GM21367 (cell line): ENCODE data around the gene INKA2.

Experiments
- ATAC-seq: cut with Tn5 transposase; IDR thresholded peaks from one replicate; pipeline ENCODE4 v1.9.1; 2021; ENCODE audit not compliant: unreplicated experiment

Gene INKA2

GRCh38 chr1:111739194-111739924, at the start of gene INKA2:
INKA2 (minus strand) TSS chr1:111739395; CDS start chr1:111739242, 153 bp downstream.
- peak; percentile 80 for ATAC-seq

- ATAC-seq: no peak
These were observed 47.5 kb upstream of the INKA2 start for GRCh38 chr1:111786669-111787207.

GRCh38 chr1:111784273-111784901, 45.2 kb upstream of the INKA2 start:
- no peak for ATAC-seq

GRCh38 chr1:111779546-111779945, 40.4 kb upstream of the INKA2 start:
- ATAC-seq: no peak

- no peak for ATAC-seq
These were observed 39.4 kb upstream of the INKA2 start for GRCh38 chr1:111778541-111779051.

- ATAC-seq: no peak
These were observed 38.9 kb upstream of the INKA2 start for GRCh38 chr1:111778066-111778465.

GRCh38 chr1:111777301-111777700, 38.1 kb upstream of the INKA2 start:
- no peak for ATAC-seq

- no peak for ATAC-seq
These were observed 37.7 kb upstream of the INKA2 start for GRCh38 chr1:111776861-111777260.

- ATAC-seq: no peak
These were observed 37.2 kb upstream of the INKA2 start for GRCh38 chr1:111776391-111776790.

- ATAC-seq: no peak
These were observed 36.8 kb upstream of the INKA2 start for GRCh38 chr1:111775966-111776365.

- ATAC-seq: no peak
These were observed 31.7 kb upstream of the INKA2 start for GRCh38 chr1:111770916-111771315.

GRCh38 chr1:111769517-111770146, 30.4 kb upstream of the INKA2 start:
- no peak for ATAC-seq

GRCh38 chr1:111768625-111769024, 29.4 kb upstream of the INKA2 start:
- ATAC-seq: no peak

GRCh38 chr1:111768023-111768422, 28.8 kb upstream of the INKA2 start:
- no peak for ATAC-seq

GRCh38 chr1:111762332-111762731, 23.1 kb upstream of the INKA2 start:
- ATAC-seq: no peak

- ATAC-seq: no peak
These were observed 22.5 kb upstream of the INKA2 start for GRCh38 chr1:111761717-111762116.

GRCh38 chr1:111758373-111758772, 19.2 kb upstream of the INKA2 start:
- ATAC-seq: no peak

- ATAC-seq: peak; percentile 5
These were observed 16.9 kb upstream of the INKA2 start for GRCh38 chr1:111756124-111756513.

- peak; percentile 87 for ATAC-seq
These were observed 16.3 kb upstream of the INKA2 start, which contains the start of gene DDX20 for GRCh38 chr1:111755331-111756123. DDX20 (plus strand) TSS chr1:111755901; CDS start chr1:111755925, 24 bp downstream.

- ATAC-seq: no peak
These were observed 15.8 kb upstream of the INKA2 start for GRCh38 chr1:111754984-111755330.
